ENCODE measurements around the gene SH3RF1. TPM values are rescaled to one million over a fixed set of nuclear protein-coding genes. Genes with fewer than 3 reads are reported as not detected.

SH3RF1 gene
- total RNA-seq, 1 donor from 2014 or later = 35.2 TPM

DNA sequence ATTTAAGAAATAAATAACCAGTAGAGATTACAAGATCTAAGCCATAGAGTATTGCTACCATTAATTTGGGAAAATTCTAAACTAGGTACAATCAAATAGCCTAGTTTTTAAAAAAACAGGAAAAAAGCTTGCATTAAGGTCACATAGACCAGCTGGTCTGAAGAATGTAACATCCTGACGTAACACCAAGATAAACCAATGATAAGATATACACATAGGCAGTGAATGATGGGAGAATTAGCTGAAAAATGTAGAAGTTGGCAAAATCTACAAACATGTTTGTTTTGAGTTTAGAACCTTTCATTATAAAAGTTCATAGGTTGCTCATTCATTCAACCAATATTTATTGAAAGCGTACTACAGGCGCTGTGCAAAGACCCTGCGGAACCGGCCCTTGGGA, 120.0 kb downstream of the SH3RF1 start:
- H3K27me3 Mint-ChIP-seq (ENCODE audit: unreplicated experiment) = no peaks in the 10 kb centered on the region
- H3K9me3 Mint-ChIP-seq (ENCODE audit: unreplicated experiment) = peaks cover 2% of the 10 kb centered on the region
- TF ChIP-seq, protein P1, sequence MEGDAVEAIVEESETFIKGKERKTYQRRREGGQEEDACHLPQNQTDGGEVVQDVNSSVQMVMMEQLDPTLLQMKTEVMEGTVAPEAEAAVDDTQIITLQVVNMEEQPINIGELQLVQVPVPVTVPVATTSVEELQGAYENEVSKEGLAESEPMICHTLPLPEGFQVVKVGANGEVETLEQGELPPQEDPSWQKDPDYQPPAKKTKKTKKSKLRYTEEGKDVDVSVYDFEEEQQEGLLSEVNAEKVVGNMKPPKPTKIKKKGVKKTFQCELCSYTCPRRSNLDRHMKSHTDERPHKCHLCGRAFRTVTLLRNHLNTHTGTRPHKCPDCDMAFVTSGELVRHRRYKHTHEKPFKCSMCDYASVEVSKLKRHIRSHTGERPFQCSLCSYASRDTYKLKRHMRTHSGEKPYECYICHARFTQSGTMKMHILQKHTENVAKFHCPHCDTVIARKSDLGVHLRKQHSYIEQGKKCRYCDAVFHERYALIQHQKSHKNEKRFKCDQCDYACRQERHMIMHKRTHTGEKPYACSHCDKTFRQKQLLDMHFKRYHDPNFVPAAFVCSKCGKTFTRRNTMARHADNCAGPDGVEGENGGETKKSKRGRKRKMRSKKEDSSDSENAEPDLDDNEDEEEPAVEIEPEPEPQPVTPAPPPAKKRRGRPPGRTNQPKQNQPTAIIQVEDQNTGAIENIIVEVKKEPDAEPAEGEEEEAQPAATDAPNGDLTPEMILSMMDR (IDR thresholded peaks at IDR 0.05; ENCODE audit: partially characterized antibody, unreplicated experiment) = no peak
- H3K36me3 Mint-ChIP-seq (ENCODE audit: unreplicated experiment) = no peaks in the 10 kb centered on the region
- peaks cover 4% of the 10 kb centered on the region for H3K4me1 Mint-ChIP-seq (ENCODE audit: low read depth, unreplicated experiment)
- DNase-seq = no peak
- no peak overlapping the region for H3K27ac Mint-ChIP-seq (ENCODE audit: unreplicated experiment)
- no peak overlapping the region for H3K4me3 Mint-ChIP-seq (ENCODE audit: unreplicated experiment)

DNA sequence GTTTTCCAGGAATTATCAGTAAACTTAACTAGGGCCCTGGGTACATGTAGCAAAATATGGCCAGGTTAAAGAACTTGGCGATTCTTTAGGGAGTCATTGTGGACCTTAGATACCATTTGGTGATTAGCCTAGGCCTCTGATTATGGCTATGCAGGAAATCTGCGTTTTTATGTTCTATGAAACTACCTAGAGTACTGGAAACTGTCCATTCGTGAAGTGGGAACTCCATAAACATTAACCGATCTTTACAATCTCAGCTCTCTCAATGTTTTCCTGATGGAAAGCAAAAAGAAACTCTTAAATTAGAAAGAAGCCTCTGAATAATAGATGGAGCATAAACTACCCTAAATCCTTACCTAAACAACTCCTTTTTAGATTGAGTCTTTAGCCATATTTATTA, 121.9 kb downstream of the SH3RF1 start:
- no peak for DNase-seq
- TF ChIP-seq, protein P1 (IDR thresholded peaks at IDR 0.05; ENCODE audit: partially characterized antibody, unreplicated experiment) = no peak
- H3K27ac Mint-ChIP-seq (ENCODE audit: unreplicated experiment) = no peak overlapping the region
- no peaks in the 10 kb centered on the region for H3K27me3 Mint-ChIP-seq (ENCODE audit: unreplicated experiment)
- H3K4me3 Mint-ChIP-seq (ENCODE audit: unreplicated experiment) = no peak overlapping the region
- peaks cover 4% of the 10 kb centered on the region for H3K4me1 Mint-ChIP-seq (ENCODE audit: low read depth, unreplicated experiment)
- no peaks in the 10 kb centered on the region for H3K36me3 Mint-ChIP-seq (ENCODE audit: unreplicated experiment)
- no peaks in the 10 kb centered on the region for H3K9me3 Mint-ChIP-seq (ENCODE audit: unreplicated experiment)

DNA sequence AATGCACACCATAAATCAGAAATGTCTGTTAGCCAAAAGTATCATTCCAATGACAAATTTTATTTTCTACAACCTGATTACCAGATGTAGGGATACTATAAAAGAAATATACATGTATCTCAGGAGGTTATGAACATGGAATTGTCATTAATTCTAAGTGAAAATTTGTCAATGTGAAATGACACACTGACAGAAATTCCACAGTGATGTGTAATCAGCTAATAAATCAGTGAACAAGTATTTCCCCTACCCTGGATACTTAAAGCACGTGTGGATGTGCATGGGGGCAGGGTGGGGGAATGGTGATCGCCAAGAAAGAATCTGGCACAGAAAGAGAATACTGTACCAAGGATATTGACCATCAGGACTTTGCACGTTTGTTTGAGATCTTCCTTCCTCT, 123.6 kb downstream of the SH3RF1 start:
- Mint-ChIP-seq H3K36me3 (ENCODE audit: unreplicated experiment) (no peaks in the 10 kb centered on the region), H3K27ac (ENCODE audit: unreplicated experiment) (no peak overlapping the region), H3K9me3 (ENCODE audit: unreplicated experiment) (no peaks in the 10 kb centered on the region), H3K4me3 (ENCODE audit: unreplicated experiment) (no peak overlapping the region), H3K27me3 (ENCODE audit: unreplicated experiment) (no peaks in the 10 kb centered on the region), H3K4me1 (ENCODE audit: low read depth, unreplicated experiment) (peaks cover 20% of the 10 kb centered on the region)
- TF ChIP-seq, protein P1 (IDR thresholded peaks at IDR 0.05; ENCODE audit: partially characterized antibody, unreplicated experiment) = no peak
- no peak for DNase-seq

DNA sequence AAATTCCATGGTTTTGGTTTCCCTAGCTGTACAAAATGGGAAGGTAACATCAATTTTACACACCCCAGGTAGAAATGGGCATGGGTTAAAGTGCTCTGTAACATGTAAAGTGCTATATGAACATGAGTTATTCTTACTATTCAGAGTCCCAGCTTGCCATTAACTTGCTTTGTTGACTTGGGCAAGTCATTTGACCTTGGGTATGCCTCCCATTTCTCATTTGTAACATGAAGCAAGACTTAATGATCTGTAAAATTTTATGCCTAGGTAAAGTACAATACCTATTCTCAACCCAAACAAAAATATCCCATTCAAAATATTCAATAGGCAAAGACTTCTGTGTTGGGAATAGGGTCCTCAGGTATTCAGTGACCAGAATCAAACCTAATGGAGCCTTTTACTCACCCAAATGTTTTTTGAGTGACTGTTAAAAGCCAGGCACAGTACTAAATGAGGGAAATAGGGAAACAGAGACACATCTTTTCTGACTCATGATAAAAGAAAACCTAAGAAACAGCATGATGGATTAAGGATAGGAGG, 126.6 kb downstream of the SH3RF1 start:
- Mint-ChIP-seq H3K4me1 (ENCODE audit: low read depth, unreplicated experiment) (peaks cover 16% of the 10 kb centered on the region), H3K27ac (ENCODE audit: unreplicated experiment) (no peak overlapping the region), H3K27me3 (ENCODE audit: unreplicated experiment) (no peaks in the 10 kb centered on the region), H3K4me3 (ENCODE audit: unreplicated experiment) (no peak overlapping the region), H3K36me3 (ENCODE audit: unreplicated experiment) (no peaks in the 10 kb centered on the region), H3K9me3 (ENCODE audit: unreplicated experiment) (no peaks in the 10 kb centered on the region)
- no peak for DNase-seq
- TF ChIP-seq, protein P1 (IDR thresholded peaks at IDR 0.05; ENCODE audit: partially characterized antibody, unreplicated experiment) = no peak

DNA sequence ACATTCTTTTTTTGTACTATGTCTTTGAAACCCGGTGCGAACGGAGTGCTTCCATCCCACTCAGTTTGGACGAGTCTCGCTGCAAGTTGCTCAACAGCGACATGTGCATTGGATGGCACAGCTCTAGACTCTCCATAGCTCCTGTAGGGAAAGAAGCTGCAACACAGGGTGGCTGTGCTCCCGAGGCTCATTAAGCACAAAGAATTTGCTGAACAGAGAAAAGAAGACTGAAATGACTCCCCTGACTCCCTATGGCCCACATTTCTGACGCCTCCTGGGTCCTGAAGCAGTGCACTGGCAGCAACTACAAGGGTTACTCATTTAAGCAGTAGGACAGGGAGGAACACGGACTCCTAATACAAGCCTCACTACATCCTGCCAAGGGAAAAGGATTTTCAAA, 127.4 kb downstream of the SH3RF1 start:
- DNase-seq = no peak
- no peak overlapping the region for H3K4me3 Mint-ChIP-seq (ENCODE audit: unreplicated experiment)
- H3K27ac Mint-ChIP-seq (ENCODE audit: unreplicated experiment) = no peak overlapping the region
- no peaks in the 10 kb centered on the region for H3K36me3 Mint-ChIP-seq (ENCODE audit: unreplicated experiment)
- TF ChIP-seq, protein P1 (IDR thresholded peaks at IDR 0.05; ENCODE audit: partially characterized antibody, unreplicated experiment) = no peak
- H3K4me1 Mint-ChIP-seq (ENCODE audit: low read depth, unreplicated experiment) = peaks cover 16% of the 10 kb centered on the region
- H3K27me3 Mint-ChIP-seq (ENCODE audit: unreplicated experiment) = no peaks in the 10 kb centered on the region
- H3K9me3 Mint-ChIP-seq (ENCODE audit: unreplicated experiment) = no peaks in the 10 kb centered on the region

Measured in glutamatergic neuron (in vitro differentiated cells).